NK-92 (cell line): ENCODE results near the gene KANSL1.
"Not testable (repeated sequence)": the region's sequence is repeated elsewhere in the genome, so short reads cannot be mapped to it uniquely, and the experiment has no call there.

ENCODE experiments used
- DNase-seq: peaks from one replicate; lab custom pipeline; 2025; ENCODE audit not compliant: unreplicated experiment; lab: John Stamatoyannopoulos, UW

Gene KANSL1, protein sequence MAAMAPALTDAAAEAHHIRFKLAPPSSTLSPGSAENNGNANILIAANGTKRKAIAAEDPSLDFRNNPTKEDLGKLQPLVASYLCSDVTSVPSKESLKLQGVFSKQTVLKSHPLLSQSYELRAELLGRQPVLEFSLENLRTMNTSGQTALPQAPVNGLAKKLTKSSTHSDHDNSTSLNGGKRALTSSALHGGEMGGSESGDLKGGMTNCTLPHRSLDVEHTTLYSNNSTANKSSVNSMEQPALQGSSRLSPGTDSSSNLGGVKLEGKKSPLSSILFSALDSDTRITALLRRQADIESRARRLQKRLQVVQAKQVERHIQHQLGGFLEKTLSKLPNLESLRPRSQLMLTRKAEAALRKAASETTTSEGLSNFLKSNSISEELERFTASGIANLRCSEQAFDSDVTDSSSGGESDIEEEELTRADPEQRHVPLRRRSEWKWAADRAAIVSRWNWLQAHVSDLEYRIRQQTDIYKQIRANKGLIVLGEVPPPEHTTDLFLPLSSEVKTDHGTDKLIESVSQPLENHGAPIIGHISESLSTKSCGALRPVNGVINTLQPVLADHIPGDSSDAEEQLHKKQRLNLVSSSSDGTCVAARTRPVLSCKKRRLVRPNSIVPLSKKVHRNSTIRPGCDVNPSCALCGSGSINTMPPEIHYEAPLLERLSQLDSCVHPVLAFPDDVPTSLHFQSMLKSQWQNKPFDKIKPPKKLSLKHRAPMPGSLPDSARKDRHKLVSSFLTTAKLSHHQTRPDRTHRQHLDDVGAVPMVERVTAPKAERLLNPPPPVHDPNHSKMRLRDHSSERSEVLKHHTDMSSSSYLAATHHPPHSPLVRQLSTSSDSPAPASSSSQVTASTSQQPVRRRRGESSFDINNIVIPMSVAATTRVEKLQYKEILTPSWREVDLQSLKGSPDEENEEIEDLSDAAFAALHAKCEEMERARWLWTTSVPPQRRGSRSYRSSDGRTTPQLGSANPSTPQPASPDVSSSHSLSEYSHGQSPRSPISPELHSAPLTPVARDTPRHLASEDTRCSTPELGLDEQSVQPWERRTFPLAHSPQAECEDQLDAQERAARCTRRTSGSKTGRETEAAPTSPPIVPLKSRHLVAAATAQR (N-terminal part only)

DNA sequence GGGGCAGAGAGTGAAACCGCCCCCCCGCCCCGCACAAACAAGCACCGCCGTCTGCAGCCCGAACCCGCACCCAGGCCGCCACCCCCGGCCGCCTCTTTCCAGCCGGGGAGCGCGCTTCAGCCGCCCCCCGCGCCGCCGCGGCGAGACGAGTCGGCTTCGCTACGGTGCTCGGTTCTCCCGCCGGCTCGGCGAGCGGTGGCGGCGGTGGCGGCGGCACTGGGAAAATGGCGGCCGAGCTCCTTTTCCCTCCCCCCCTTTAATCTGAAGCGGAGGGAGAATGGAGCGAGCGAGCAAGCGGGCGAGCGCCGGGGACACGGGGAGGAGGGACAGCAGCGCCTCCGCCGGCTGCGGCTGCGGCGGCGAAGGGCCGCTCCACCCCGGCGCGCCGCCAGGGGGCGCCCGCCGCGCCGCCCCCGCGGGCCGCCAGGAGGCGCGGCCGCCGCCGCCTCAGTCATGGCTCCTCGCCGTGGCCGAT, at the start of gene KANSL1:
KANSL1 (minus strand) TSS at position 279 of the 475 bp plus-strand sequence. CDS start 21,286 bp downstream, outside the sequence.
- no peak for DNase-seq

- not testable (repeated sequence) for DNase-seq
These were observed 38.1 kb upstream of the KANSL1 start for GRCh38 chr17:46231359-46231758.

GRCh38 chr17:46225274-46225794, 32.1 kb upstream of the KANSL1 start:
- peak; percentile 62 for DNase-seq

DNA sequence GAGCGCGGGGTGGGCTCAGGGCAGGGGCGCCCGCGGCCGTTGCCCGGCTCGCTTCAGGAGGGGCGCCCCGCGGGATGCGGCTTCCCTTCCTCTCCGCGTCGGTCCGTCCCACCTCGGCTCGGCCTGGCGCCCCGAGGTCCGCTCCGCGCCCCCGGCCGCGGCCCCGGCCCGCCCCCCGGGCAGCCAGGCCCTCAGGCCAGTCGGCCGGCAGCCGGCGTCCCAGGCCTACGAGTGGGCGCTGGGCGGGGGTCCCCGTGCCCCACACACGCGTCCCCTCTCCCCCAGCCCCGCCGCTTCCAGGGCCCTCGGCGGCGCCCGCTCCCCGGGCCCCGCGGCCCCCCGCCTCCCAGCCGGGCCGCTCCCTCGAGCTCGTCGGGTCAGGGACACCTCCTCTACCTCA, 31.6 kb upstream of the KANSL1 start:
- not testable (repeated sequence) for DNase-seq

- not testable (repeated sequence) for DNase-seq
These were observed 29.8 kb upstream of the KANSL1 start for GRCh38 chr17:46223041-46223440.

- DNase-seq, result no peak
These were observed 23.5 kb upstream of the KANSL1 start for GRCh38 chr17:46216682-46217081.

- DNase-seq, result no peak
These were observed 19.6 kb upstream of the KANSL1 start for GRCh38 chr17:46212634-46213435.

- DNase-seq, result no peak
These were observed 15.8 kb upstream of the KANSL1 start for GRCh38 chr17:46208997-46209396.

DNA sequence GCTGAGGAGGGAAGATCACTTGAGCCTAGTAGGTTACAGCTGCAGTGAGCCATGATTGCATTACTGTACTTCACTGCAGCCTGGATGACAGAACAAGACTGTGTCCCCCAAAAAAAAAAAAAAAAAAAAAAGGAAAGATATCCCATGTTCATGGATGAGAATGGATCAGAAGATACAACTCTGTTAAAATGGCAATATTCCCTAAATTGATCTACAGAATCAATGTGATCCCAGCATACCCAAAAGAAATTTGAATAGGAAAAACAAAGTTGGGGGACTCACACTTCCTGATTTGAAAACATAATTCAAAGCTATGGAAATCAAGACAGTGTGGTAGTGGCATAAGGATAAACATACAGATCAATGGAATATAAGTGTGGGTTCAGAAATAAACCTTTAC, 12.7 kb upstream of the KANSL1 start:
- no peak for DNase-seq

- no peak for DNase-seq
These were observed 9.2 kb upstream of the KANSL1 start for GRCh38 chr17:46202424-46202823.

DNA sequence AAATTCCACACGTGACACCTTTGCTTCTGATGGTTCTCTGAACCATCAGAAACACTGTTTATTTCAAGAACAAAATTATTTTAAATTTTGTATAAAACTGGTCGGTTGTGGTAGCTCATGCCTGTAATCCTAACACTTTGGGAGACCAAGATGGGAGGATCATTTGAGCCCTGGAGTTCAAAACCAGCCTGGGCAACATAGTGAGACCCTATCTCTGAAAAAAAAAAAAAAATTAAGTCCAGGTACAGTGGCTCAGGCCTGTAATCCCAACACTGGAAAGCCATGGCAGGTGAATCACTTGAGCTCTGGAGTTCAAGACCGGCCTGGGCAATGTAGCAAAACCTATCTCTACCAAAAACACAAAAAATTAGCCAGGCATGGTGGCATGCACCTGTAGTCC, 8.3 kb upstream of the KANSL1 start:
- DNase-seq, result no peak

- DNase-seq, result no peak
These were observed 7.0 kb upstream of the KANSL1 start for GRCh38 chr17:46200197-46200596.

GRCh38 chr17:46199379-46199778, 6.2 kb upstream of the KANSL1 start:
- no peak for DNase-seq

- no peak for DNase-seq
These were observed 5.0 kb upstream of the KANSL1 start for GRCh38 chr17:46198233-46198632.

DNA sequence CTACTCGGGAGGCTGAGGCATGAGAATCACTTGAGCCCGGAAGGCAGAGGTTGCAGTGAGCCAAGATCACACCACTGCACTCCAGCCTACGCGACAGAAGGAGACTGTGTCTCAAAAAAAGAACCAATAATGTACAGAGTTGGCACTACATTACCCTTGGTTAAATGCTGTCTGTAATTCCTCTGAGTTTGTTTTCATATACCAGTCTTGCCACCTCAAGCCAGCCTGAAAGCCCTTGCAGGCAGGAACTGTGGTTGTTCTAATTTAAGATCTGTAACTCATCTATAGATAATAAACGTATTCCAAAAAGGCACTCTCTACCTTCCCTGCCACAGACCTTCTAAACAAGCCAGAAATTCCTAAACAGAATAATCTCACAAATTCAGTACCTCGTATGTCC, 4.3 kb upstream of the KANSL1 start:
- no peak for DNase-seq

DNA sequence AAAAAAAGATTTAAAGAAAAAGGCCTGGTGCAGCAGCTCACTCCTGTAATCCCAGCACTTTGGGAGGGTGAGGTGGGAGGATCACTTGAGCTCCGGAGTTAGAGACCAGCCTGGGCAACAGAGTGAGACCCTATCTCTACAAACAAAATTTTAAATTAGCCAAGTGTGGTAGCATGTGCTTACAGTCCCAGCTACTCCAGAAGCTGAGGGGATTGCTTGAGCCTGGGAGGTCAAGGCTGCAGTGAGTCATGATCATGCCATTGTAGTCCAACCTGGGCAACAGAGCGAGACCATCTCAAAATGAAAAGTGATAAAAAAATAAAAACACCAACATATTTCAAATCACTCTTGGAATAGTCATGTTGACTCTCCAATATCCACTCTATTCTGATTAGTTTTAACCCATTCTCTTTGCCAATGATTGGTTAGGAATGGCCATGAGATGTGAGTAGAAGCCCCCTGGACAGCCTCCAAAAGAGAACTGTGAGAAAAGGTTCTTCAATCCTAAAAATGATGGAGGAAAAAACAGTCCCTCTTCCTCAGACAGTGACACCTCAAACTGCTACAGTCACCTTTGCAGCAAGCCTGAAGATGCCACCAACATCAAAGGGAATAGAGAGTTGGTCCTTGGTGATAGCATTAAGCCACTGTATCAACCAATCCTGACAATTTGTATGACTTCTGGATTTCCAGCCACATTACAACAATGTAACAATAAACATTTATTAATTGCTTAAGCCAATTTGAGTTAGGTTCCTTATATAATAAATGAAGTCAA, 2.9 kb upstream of the KANSL1 start:
- no peak for DNase-seq

DNA sequence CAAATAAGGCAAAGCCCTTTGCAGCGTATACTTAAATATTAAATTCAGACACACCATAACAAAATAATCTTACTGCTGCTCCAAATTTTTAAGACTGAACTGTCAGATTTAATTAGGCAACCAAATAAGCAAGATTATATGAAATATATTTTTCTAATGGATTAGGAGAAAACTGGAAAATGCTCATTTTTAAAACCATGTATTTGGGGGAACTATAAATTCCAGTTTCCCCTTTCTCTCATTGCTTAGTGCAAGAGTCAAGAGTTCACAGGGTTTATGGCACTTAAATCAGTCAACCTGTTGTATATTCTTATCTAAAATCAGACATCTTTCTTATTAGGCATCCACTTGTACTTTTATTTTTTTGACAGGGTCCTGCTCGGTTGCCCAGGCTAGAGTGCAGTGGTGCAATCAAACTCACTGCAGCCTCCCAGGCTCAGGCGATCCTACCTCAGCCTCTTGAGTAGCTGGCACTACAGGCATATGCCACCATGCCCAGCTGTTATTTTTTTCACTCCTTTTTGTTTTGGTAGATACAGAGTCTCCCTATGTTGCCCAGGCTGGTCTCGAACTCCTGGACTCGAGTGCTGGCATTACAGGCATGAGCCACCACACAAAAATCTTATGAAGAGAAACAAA, 2.1 kb upstream of the KANSL1 start:
- DNase-seq, result no peak

- DNase-seq, result no peak
These were observed 1.4 kb upstream of the KANSL1 start for GRCh38 chr17:46194393-46195216.
